HG02852 (cell line): ENCODE measurements around the gene RPS3.

Source experiments
- ATAC-seq: cut with Tn5 transposase; IDR thresholded peaks from one replicate; pipeline ENCODE4 v1.9.1; 2021; ENCODE audit warnings: mild to moderate bottlenecking, moderate library complexity; ENCODE audit not compliant: unreplicated experiment

Gene RPS3

DNA sequence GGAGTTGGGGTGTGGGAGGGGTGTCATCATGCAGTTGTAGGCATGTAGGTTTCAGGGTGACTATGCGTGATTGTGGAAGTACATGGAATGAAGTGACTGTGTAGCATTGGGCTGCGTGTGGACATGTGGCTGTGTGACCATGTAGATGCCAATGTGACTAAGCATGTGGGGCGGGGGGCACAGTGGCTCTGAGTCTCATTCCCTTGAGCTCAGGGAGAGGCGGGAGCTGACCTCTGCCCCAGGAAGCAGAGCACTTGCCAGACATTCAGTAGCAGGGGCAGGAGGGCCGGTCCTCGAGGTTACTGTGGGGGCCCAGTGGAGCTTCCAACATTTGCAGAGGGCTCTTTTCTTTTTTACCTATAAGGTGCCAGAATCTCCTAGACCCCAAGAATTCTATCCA, 34.1 kb downstream of the RPS3 start:
- ATAC-seq: no peak

DNA sequence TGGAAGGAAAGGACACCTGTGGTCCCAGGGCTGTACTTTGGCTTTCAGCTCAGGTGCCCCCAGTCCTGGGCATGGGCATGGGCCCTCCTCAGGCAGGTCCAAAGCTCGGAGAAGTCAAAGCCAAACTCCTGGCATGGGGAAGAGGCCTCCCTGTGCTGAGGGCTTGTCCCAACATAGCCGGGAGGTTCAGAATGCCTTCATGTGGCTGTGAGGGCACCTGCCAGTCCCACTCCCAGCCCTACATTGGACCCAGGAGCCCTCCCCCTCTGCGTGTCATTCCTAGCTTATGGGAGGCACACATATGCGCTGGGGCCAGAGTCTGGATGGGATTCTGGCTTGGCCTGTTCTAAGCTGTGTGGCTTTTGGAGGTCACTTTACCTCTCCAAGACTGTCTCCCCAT, 34.7 kb downstream of the RPS3 start:
- ATAC-seq: no peak

DNA sequence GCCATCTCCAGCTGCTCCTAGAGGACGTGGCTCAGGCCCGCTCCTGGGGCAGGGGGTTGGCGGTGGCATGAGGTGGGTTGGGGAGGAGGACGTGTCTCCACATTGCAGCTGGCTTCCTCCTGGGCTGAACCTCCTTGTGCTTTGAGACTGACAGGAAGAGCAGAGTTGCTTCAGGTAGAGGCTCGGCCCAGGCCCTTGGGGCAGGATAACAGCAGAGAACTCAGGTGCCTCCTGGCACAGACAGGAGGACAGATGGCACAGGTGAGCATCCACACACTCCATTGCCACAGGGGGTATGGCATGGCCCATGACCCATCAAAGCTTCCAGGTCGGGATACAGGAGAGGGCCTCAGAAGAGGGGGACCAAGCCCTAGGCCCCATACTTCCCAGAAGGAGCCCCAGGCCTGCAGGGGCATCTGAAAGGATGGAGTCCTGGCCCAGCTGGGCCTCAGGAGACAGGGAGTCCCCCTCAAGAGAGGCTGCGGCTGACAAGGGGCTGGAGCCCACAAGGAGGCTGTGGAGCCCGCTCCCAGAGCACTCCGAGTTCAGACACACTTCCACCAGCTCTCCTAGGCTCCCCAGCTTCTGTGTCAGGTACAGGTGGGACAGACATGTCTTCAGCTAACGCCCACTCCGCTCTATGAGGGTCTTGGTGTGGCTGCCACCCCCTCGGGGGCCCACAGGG, 35.7 kb downstream of the RPS3 start:
- no peak for ATAC-seq

DNA sequence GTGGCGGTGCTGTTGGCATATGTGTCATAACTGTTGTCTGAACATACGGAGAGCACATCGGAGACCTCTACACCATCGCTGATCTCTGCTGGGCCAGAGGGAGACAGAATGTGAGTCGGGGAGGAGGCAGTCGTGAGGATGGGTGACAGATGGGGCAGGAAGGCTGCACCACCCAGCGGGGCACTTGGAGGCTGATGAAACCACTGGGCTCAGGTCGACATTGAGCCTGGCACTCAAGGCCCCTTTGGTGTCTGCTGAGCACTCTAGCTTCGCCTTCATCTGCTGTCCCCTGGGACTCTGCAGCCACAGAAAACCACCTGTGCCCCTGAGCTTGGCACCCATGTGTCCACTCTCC, 36.2 kb downstream of the RPS3 start:
- no peak for ATAC-seq

DNA sequence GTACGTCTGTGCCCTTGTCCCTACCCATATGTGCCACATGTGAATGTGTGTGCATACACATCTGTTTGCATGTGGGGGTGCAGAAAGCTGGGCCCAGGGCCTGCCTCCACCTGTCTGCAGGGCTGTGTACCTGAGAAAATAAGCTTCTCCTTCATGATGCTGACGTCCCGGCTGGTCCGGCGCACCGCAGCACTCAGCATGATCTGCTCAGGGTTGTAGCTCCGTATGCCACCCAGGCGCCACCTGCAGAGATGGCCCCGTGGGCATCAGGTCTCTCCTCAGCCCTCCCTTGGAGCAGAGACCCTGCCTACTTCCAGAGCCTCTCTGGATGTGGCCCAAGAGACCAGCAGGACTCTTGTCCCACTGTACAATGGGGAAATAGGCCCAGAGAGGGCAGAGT, 37.5 kb downstream of the RPS3 start:
- ATAC-seq: no peak

DNA sequence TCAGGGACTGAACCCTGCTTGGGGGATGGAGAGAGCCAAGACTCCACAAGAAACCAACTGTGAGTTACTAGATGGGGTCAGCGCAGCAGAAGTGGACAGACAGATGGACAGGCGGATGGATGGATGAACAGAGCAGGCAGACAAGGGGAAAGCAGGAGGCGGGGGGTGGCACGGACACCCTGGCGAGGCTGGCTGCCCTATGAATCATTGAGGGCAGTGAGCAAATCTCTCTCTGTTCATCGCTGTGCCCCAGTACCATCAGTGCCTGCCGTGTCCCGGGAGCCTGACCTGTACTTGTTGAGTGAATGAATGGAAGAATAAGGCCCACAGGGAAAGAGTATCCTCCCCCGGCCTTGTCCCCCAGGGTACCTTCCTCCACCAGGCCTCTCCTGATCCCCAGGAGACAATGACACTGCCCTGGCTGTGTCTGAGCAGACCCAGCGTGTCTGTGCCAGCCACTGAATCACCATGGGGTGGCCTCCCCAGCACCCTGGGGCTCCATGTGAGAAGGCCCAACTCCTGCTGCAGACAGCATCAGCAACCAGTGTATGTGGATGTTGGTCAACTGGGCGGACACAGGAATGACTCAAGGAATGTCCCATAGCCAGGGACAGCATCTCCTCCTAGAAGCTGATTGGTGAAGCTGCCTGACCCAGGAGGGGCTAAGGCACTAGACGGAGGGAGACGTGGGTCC, 38.8 kb downstream of the RPS3 start:
- no peak for ATAC-seq

DNA sequence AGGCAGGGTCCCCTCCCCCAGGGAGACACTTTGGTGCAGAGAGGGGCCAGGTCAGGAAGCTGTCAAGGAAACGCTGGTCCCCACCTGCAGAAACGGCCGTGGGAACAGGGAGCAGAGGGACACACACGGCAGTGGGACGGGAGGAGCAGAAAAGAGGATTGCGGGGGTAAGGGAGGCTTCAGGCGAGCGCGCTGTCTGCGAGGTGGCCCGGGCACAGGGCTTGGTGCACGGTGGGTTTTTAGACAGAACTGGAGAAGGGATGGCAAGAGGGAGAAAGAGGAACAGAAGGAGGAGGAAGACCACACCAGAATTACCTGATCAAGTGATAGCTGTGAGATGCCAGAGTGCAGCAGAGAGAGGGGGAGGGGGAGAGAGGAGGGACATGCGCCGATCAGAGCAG, 39.7 kb downstream of the RPS3 start:
- no peak for ATAC-seq

DNA sequence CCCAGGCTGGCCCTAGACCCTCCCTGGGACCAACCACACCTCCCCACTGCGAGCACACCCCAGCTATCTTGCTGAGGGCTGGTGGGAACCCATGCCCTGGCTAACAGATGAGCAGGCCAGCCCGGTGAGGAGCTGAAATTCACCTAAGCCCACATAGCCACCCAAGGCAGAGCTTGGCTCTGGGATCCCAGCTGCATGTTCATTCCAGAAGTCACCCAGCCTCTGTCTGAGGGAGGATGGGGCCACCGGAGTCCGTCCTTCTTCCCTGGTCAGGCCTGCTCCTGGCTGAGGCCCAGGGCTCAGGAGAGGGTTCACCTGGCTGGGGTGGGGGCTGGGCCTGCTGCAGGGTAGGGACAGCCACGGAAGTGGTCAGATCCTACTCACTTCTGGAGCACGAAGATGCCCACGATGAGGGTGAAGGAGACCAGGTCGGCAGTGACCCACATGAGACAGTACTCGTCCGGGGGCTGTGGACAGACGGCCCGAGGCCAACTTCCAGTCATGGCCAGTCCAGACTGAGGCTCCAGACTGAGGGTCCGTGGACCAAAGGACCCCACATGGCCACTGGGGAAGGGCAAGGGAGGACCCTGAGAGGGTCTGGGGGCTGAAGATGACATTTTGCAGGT, 40.3 kb downstream of the RPS3 start:
- no peak for ATAC-seq

DNA sequence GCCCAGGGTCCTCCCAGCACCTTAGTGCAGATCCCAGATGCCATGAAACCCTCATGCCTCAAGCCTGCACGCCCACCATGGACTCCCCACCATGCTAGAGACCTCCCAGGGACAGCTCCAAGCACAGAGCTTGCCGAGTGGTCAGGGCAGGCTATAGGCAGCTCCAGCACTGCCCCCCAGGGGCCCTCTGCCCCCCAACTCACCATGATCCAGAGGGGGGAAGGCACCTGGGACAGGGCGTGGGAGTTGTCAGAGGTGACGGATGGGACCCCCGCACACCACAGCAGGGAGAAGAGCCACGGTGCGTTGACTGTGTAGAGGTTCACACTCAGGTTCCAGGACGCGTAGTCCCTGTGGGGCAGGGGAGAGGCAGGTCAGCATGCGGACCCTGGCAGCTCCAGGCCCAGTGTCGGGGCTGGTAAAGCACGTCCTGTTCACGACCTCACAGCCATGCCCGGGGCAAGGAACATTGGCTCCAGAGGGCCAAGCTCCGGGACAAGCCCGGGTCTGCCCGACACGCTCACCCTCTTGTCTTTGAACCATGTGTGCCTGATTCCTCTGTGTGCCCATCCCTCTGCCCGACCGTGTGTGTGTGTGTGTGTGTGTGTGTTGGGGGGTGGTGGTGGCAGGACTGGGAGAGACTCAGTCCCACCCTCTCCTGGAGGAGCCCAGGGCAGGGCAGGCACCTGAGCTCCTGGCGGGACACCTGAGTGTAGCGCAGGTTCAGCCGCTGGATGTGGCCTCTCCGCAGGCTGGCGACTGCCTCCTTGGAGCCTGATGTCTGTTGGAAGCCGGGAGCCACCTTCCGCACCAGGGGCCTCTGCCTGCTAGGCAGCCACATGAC, 41.9 kb downstream of the RPS3 start:
- ATAC-seq: no peak

DNA sequence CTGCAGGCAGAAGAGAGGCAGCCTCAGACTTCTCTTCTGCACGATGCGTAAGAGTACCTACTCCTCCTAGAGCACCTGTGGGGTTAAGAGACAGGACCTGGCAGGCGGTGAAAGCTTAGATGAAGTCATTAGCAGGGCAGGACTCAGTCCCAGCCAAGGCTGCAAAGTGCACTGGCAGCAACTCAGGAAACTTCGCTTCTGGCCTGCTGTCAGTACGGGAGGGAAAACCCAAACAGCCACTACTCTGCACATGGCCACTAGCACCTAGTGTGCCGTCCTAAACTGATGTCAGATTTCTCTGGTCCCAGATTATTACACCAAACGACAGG, 42.5 kb downstream of the RPS3 start:
- ATAC-seq: no peak

DNA sequence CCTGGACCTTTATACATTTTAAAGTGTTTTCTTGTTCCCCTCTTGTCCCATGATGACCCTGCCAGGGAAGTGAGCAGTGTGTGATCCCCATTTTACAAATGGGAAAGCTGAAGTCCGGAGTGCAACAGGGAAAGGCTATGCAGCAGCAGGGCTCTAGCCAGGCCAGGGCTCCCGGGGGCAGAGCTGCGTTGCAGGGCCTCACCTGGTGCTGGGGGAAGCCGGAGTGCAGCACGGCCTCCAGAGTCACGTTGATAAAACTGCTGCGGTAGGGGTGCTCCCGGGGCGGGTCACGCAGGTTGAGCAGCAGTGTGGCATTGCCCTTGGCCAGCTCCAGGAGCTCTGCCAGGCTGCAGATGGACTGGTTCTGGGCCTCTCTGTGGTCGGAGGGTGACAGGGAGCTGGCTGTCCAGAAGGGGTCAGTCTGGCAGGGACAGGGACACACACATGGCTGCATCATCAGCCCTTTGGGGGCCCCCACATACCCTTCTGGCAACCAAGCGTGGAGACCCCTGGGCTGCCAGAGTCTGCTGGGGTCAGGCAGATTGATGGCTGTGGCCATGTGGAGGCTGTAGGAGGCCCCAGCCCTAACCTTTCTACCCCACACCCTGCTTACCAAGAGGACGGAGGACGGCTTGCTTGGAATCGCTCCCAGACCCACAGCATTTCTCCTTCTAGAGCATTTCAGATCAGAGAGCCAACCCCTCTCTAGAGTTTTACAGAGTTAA, 43.0 kb downstream of the RPS3 start:
- ATAC-seq: no peak

DNA sequence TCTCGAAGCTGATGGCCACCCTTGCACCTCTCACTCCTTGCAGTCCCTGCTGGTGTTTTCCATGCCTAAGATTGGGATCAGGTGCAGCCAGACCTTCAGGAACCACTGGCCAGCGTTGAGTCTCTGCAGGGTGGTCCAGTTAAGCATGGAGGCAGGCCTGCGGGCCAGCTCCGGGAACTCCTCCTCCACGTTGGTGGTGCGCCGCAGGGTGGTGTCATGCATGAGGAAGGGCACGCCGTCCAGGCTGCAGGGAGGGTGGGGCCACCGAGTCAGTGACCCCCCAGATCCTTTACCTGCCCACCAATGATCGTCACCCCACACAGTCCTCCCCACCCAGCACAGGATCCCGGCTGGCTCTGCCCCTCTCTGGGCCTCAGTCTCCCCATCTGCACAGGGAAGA, 43.7 kb downstream of the RPS3 start:
- ATAC-seq: no peak

DNA sequence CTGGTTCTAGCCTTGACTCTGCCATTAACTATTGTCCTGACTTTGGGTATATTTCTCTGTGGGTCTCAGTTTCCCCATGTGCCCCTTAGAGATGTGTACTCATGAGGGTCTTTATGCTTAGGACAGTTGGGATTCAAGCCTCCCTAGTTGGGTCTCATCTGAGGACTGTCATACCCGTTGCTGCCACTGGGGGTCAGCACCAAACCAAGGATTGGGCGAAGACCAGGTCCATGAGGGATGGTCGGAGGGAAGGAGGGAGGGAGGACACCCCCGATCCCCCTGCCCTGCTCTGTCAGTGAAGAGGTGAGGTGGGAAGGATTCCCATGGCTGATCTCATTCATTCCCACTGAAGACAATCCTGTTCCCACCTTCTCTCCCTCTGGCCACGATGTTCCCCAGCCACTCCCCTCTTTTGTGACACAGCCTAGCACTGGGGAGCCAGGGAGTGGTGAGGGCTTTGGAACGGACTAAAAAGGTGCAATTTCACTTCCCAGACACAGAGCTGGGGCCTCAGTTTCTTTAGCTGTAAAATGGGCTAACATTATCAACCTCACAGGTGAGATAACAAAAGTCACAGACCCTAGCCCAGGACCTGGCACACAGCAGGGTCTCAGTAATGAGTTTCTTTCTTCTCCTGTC, 46.1 kb downstream of the RPS3 start:
- ATAC-seq: no peak

DNA sequence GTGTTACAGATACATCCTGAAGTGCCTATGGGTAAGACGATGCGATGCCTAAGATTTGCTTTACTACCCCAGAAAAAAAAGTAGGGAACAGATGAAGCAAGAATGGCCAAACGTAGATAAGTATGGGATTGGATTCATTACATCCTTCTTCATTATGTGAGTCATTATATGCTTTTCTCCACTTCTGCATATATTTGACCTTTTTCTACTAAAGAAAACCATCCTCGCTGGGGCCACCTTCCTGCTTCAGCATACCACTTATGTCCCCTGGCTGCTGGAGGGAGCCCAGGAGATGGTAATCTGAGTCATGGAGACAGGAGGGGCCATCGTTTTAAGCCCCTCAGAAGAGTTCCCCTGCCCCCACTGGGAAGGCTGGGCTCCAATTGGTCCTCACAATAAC, 48.1 kb downstream of the RPS3 start:
- ATAC-seq: no peak

DNA sequence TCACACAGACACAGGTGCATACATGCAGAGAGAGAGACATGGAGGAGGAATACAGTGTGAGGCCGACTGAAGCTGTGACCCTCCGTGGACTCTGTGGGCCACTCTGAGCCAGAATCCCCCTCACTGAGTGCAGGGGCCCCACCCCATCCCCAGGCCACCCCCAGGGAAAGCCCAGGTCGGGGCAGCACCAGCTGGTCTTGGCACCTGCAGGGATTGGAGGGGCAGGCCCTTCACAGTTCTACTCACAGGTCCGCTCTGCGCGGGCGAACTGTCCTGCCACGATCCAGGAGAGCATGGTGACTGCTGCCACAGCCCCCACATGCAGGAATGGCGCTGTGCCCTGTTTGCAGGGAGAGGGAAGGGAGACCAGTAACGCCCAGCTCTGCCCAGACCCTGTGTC, 50.0 kb downstream of the RPS3 start:
- ATAC-seq: no peak

DNA sequence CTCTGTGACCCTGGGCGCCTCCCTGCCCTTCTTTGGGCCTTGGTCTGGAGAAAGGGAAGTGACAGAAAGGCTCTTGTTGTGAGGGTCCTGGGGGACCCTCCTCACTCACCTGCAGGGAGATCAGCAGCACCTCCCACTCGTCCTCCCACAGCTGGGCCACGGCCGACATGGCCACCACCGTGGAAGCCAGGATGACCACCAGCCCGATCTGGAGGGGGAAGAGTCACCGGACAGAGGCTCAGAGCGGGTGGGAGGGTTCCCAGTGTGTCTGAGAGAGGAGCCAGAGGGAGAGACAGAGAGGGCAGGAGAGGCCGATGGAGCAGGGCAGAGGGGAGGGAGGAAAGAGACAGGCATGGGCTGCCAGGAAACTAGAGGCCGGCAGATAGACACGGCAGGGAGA, 50.5 kb downstream of the RPS3 start:
- ATAC-seq: no peak

DNA sequence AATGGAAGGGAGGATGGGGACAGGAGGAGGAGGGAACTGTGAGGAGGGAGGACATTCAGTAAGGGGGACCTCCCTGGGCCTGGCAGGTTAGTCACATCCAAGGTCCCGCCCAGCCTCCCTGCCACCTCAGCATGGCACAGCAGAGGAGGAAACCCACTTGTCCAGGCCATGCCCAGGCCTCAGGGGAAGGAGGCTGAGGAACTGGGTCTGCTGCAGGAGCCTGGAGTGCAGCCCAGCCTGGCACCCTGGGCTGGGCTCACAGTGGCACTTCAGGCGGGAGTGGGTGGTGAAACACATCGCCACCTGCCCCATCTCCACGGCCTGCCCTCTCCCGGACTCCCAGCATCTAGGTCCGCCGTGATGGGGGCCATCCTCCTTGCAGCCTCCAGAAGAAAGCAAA, 50.9 kb downstream of the RPS3 start:
- no peak for ATAC-seq

DNA sequence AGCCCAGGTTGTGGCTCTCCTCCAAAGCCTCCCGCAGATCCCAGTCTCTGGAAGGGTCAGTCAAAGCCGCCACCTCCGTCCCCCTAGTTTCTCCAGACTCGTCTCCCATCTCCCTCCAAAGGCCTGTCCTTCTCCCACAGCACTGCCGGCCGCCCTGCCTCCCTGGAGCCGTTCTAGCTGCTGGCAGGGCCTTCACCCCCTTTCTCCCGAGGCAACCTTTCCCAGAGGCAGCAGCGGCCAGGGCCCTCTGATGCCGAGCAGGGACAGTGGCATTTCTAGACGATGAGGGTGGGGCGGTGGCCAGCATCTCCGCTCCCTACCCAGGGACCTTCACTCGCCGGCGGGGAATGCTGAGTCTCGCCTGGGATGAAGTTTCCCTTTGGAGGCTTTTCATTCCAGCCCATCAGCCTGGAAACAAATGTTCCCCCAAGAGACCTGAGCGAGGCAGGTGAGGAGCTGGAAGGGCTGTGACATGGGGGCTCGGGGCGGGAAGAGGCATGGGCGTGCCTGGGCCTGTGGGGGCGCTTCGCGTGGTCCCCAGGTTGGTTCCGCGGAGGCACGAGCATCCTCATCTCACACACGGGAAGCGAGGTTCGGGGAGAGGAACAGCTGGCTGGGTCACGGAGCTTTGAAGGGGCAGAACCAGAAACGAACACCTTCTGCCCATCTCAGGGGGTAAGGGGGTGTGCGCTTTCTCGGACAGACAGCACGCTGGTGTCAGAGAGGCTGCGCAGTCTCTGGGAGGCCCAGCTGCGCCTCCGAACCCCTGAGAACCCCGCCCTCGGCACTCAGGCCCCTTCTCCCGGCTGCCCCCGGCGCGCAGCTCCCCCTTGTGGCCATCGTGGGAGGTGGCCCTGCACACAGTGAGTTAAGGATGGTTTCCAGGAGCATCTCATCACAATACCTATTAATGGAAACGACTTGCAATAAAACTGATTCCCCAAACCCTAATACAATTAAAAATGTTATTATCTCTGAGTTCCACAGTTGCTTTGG, 51.8 kb downstream of the RPS3 start:
- ATAC-seq: no peak

DNA sequence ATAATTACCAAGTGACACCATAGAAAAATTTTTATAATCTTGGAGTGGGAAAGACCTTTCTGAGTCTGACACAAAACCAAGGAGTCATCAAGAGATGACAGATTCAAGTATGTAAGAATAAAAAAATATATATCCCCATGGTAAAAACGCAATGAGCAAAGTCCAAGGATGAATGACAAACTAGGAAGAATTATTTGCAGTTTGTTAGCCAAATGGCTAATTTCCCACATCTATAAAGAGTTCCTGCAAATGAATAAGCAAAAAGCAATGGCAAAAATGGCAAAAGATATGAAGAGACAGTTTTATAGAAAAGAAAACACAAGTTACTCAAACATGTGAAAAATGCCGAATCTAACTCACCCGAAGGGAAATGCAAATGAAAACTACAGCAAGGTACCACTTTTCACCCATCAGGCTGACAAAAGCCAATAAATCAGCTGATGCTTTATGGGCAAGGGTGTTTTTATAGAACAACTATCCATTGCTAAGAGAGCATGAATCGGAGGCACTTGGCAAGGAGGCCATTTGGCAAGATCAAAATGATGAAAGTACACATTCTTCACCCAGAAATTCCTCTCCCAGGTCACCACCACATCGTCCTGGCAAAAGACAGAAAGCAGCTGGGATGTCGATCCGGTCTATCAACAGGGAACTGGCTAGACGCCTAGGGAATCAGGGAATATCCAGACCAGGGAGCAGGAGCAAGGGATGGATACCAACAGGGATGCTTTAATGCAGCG, 54.8 kb downstream of the RPS3 start:
- no peak for ATAC-seq
